HG03196 (cell line): ENCODE data around the gene HNRNPF.

Source experiments
- ATAC-seq: cut with Tn5 transposase; IDR thresholded peaks from one replicate; pipeline ENCODE4 v1.9.1; 2021; ENCODE audit not compliant: unreplicated experiment

The HNRNPF gene

GRCh38 chr10:43421519-43421918 is 12.5 kb upstream of the HNRNPF start:
- ATAC-seq = no peak

GRCh38 chr10:43421201-43421507 is 12.2 kb upstream of the HNRNPF start:
- ATAC-seq = no peak

- ATAC-seq = peak; percentile 78
Observed at GRCh38 chr10:43420369-43421200, 11.6 kb upstream of the HNRNPF start.

GRCh38 chr10:43419997-43420368 is 11.0 kb upstream of the HNRNPF start:
- ATAC-seq = no peak

- peak; percentile 32 for ATAC-seq
Observed at GRCh38 chr10:43417950-43418768, 9.2 kb upstream of the HNRNPF start.

GRCh38 chr10:43415544-43415943 is 6.6 kb upstream of the HNRNPF start:
- no peak for ATAC-seq

- no peak for ATAC-seq
Observed at GRCh38 chr10:43411536-43411935, 2.5 kb upstream of the HNRNPF start.

- no peak for ATAC-seq
Observed at GRCh38 chr10:43410345-43410744, 1.4 kb upstream of the HNRNPF start.

- ATAC-seq = no peak
Observed at GRCh38 chr10:43409385-43410109, 561 bp upstream of the HNRNPF start.

- ATAC-seq = peak; percentile 0
Observed at GRCh38 chr10:43408331-43408709, 666 bp downstream of the HNRNPF start.

GRCh38 chr10:43407576-43408330 is 1.2 kb downstream of the HNRNPF start:
- peak; percentile 51 for ATAC-seq

- peak; percentile 25 for ATAC-seq
Observed at GRCh38 chr10:43407148-43407575, 1.8 kb downstream of the HNRNPF start.

- ATAC-seq = no peak
Observed at GRCh38 chr10:43404704-43405084, 4.3 kb downstream of the HNRNPF start.

GRCh38 chr10:43403911-43404703 is 4.9 kb downstream of the HNRNPF start:
- ATAC-seq = no peak

GRCh38 chr10:43402880-43403452 is 6.0 kb downstream of the HNRNPF start:
- ATAC-seq = no peak

GRCh38 chr10:43402176-43402575 is 6.8 kb downstream of the HNRNPF start:
- ATAC-seq = no peak

GRCh38 chr10:43401627-43402026 is 7.4 kb downstream of the HNRNPF start:
- no peak for ATAC-seq

- ATAC-seq = no peak
Observed at GRCh38 chr10:43399320-43400310, 9.4 kb downstream of the HNRNPF start.

GRCh38 chr10:43398939-43399319 is 10.1 kb downstream of the HNRNPF start:
- no peak for ATAC-seq
